ENCODE measurements around the gene PDILT.

Gene PDILT

DNA sequence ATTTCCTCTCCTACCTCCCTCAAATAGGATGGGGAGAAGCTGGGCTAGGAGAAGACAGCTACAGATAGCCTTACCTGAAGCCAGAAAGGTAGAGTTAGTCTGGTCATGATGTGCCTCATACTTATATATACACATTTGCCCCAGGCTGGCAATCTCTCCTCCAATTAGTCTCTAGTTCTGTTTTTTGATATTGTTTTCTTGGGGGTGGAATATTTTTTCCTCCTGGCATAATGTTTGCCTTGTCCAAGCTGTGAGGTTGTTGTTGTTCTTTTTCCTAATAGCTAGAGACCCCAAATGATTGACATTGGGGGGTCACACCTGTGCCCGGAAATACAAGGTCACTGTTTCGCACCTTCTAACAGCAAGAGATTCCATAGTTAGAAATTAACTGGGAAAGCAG, 51.9 kb downstream of the PDILT start, which contains the start of gene UMOD:
TSS of gene UMOD (minus strand) at position 101 of the 400 bp plus-strand sequence. CDS start 1,978 bp downstream, outside the sequence.
- Histone ChIP-seq H3K4me3 (ENCODE audit: low read length) (no peak within 1 kb of the TSS), H3K4me1 (ENCODE audit: control insufficient read depth, low read depth, low read length) (no peaks in the 10 kb centered on the region), H3K36me3 (ENCODE audit: control insufficient read depth, low read depth, low read length) (no peaks in the 10 kb centered on the region), H3K9ac (ENCODE audit: low read length) (no peak within 1 kb of the TSS), H3K9me3 (ENCODE audit: control insufficient read depth, low read depth, low read length) (no peaks in the 10 kb centered on the region), H3K27me3 (ENCODE audit: control insufficient read depth, insufficient read depth, low read length) (no peaks in the 10 kb centered on the region), H3K27ac (ENCODE audit: low read length) (no peak within 1 kb of the TSS)

DNA sequence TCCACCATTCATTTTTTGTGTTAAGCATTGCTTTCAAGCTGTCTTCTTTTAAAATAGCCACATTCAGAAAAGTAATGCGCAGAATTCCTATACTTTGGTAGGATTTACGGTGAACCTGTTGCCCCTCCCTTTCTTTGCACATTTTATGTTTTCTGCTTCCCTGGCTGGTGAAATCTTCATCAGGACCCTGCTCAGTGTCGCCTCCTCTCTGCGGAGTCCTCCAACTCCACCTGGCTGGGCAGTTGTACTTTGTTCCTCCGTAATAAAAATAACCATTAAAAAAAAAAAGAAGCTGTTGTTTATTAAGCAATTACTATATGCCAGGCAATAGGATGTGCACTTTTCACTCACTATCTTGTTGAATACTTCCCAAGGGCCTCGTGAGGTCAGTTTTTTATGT, 54.9 kb downstream of the PDILT start:
- H3K27me3 ChIP-seq (ENCODE audit: control insufficient read depth, insufficient read depth, low read length), result no peaks in the 10 kb centered on the region
- H3K36me3 ChIP-seq (ENCODE audit: control insufficient read depth, low read depth, low read length), result no peaks in the 10 kb centered on the region

DNA sequence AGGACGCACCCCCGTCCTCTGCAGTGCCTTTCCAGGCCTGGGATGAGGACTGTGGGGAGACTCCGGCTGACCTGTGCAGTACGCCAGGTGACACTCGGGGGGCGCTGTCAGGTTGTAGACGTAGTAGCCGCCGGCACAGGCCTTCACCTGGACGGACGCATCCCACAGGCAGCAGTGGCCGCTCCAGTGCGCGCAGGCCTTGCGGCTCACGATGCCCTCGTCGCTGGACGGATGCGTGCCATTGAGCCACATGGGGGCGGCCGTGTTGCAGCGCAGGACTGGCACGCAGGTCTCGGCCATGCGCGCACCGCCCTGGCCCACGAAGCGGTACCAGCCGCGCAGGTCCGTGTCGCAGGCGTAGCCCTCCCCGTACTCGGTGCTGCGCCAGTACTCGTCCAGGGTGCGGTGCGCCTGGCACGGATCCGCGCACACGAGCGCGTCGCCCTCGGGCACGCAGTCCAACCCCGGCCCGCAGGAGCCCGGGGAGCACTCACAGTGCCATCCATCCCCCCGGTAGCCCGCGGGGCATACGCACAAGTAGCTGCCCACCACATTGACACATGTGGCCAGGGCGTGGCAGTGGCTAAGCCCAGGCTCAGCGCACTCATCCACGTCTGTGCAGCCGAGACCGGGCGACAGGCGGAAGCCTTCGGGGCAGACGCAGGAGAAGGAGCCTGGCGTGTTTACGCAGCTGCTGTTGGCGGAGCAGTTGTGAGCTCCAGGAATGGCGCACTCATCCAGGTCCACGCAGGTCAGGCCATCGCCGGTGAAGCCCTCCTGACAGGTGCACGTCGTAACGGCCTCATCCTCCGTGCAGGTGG, 56.0 kb downstream of the PDILT start:
- Histone ChIP-seq H3K27me3 (ENCODE audit: control insufficient read depth, insufficient read depth, low read length) (no peaks in the 10 kb centered on the region), H3K36me3 (ENCODE audit: control insufficient read depth, low read depth, low read length) (no peaks in the 10 kb centered on the region), H3K4me3 (ENCODE audit: low read length) (no peak overlapping the region), H3K9me3 (ENCODE audit: control insufficient read depth, low read depth, low read length) (no peaks in the 10 kb centered on the region), H3K4me1 (ENCODE audit: control insufficient read depth, low read depth, low read length) (no peaks in the 10 kb centered on the region), H3K9ac (ENCODE audit: low read length) (no peak overlapping the region), H3K27ac (ENCODE audit: low read length) (no peak overlapping the region)

More for the DNA sequence above, 54.9 kb downstream of the PDILT start:
- H3K9me3 ChIP-seq (ENCODE audit: control insufficient read depth, low read depth, low read length), result no peaks in the 10 kb centered on the region
- no peak overlapping the region for H3K4me3 ChIP-seq (ENCODE audit: low read length)
- H3K4me1 ChIP-seq (ENCODE audit: control insufficient read depth, low read depth, low read length), result no peaks in the 10 kb centered on the region
- no peak overlapping the region for H3K9ac ChIP-seq (ENCODE audit: low read length)
- no peak overlapping the region for H3K27ac ChIP-seq (ENCODE audit: low read length)

DNA sequence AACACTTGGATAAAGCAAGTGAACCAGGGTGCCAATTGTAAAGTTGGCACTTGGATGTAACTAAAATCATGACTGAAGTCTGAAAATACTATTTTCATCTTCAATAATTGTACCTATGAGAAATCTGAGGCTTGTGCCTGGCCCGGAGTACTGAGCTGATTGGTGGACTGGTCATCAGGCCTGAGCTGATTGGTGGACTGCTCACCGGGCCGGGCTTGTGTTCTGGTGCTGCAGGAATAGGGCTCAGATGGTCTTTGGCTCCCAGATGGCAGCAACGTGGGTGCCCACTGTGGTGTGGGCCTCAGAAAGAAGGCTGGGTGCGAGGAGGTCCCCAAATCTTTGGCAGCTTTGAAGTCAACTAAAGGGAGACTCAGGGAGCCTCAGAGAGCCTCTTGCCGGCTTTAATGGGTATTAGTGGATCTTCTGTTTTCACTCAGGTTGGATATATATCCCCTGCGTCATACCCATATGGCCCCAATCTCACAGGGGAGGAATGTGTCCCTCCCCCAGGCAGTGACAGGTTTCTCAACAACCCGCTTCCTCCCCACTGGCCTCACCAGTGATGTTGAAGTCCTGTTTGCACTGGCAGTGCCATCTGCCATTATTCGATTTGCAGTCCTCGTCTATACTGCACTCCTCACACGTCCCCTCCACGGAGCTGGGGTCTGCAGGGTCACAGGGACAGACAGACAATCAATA, 56.7 kb downstream of the PDILT start:
- Histone ChIP-seq H3K4me3 (ENCODE audit: low read length) (no peak overlapping the region), H3K36me3 (ENCODE audit: control insufficient read depth, low read depth, low read length) (no peaks in the 10 kb centered on the region), H3K9me3 (ENCODE audit: control insufficient read depth, low read depth, low read length) (no peaks in the 10 kb centered on the region), H3K27me3 (ENCODE audit: control insufficient read depth, insufficient read depth, low read length) (no peaks in the 10 kb centered on the region), H3K4me1 (ENCODE audit: control insufficient read depth, low read depth, low read length) (no peaks in the 10 kb centered on the region), H3K27ac (ENCODE audit: low read length) (no peak overlapping the region), H3K9ac (ENCODE audit: low read length) (no peak overlapping the region)

DNA sequence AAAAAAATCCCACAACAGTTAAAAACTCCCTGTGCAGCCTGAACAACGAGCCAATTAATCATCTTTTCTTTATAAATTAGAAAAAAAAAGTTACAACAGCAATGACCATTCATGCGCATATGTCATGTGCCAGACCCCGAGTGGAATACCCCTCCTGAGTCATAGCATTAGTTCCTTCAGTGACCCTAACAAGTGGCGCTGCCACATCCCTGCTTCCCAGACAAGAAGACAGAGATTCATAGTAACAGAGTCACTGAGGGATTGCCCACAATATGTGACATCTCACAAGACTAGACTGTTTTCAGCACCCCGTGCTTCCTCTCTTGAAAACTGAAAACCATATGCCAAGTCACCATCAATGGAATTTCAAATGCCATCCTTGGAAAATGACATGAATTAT, 59.9 kb downstream of the PDILT start:
- Histone ChIP-seq H3K4me1 (ENCODE audit: control insufficient read depth, low read depth, low read length) (peaks cover under 1% of the 10 kb centered on the region), H3K27me3 (ENCODE audit: control insufficient read depth, insufficient read depth, low read length) (no peaks in the 10 kb centered on the region), H3K9ac (ENCODE audit: low read length) (no peak overlapping the region), H3K4me3 (ENCODE audit: low read length) (no peak overlapping the region), H3K9me3 (ENCODE audit: control insufficient read depth, low read depth, low read length) (no peaks in the 10 kb centered on the region), H3K27ac (ENCODE audit: low read length) (no peak overlapping the region), H3K36me3 (ENCODE audit: control insufficient read depth, low read depth, low read length) (no peaks in the 10 kb centered on the region)

DNA sequence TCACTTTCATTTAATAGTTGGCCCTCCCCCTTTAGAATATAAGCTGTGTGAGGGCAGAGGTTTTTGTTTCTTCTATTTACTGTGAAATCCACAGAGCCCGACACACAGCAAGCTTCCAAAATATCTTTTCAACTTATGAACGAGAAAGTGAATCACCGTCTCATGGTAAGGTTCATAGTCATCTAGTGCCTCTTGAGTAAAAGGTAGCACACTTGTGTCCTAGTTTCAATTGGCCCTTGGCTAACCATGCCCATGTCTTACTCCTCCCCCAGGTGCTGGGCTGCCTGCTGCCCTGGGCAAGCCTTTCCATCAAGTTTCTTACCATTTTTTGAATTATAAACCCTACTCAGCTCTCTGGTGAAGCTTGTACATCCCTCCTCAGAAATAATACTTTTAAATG, 64.8 kb downstream of the PDILT start:
- Histone ChIP-seq H3K36me3 (ENCODE audit: control insufficient read depth, low read depth, low read length) (no peaks in the 10 kb centered on the region), H3K27ac (ENCODE audit: low read length) (no peak overlapping the region), H3K4me3 (ENCODE audit: low read length) (no peak overlapping the region), H3K4me1 (ENCODE audit: control insufficient read depth, low read depth, low read length) (peaks cover 5% of the 10 kb centered on the region), H3K9ac (ENCODE audit: low read length) (no peak overlapping the region), H3K27me3 (ENCODE audit: control insufficient read depth, insufficient read depth, low read length) (no peaks in the 10 kb centered on the region), H3K9me3 (ENCODE audit: control insufficient read depth, low read depth, low read length) (no peaks in the 10 kb centered on the region)

DNA sequence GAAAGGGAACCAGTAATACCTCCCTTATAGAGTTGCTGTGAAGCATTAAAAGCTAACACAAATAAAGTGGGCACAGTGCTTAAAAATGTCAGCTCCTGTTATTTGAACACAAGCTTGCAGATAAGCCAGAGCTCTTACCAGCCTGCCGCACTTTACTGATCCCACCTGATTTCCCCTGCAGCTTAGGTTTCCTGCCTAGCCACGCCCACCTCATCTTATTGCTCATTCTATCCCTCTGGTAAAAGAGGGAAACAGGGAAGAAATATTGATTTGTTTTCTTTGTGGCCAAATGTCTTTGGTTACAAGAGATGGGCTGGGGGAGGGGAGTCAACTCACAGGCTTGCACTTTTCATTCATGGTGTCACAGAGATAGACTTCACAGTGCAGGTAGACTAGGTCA, 67.6 kb downstream of the PDILT start:
- Histone ChIP-seq H3K36me3 (ENCODE audit: control insufficient read depth, low read depth, low read length) (no peaks in the 10 kb centered on the region), H3K9ac (ENCODE audit: low read length) (no peak overlapping the region), H3K4me1 (ENCODE audit: control insufficient read depth, low read depth, low read length) (peaks cover 5% of the 10 kb centered on the region), H3K4me3 (ENCODE audit: low read length) (no peak overlapping the region), H3K27me3 (ENCODE audit: control insufficient read depth, insufficient read depth, low read length) (no peaks in the 10 kb centered on the region), H3K9me3 (ENCODE audit: control insufficient read depth, low read depth, low read length) (no peaks in the 10 kb centered on the region), H3K27ac (ENCODE audit: low read length) (no peak overlapping the region)

DNA sequence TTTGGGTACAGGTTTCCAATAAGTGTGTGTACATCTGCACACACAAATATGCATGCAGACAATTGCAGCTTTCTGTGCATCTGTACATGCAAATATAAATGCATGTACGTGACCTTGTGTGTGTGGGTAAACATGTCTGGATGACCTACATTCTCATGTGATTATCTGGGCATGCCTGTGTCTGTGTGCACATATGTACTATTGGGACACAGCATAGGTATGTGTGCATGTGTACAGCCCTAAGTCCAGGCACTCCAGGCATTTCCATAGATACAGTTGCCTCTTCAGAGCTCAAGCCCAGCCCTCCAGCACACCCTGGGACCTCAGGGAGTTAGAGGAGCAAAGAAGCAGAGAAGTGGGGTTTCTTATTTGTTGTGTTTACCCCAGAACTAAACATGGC, 70.1 kb downstream of the PDILT start:
- Histone ChIP-seq H3K4me3 (ENCODE audit: low read length) (no peak overlapping the region), H3K27ac (ENCODE audit: low read length) (no peak overlapping the region), H3K9me3 (ENCODE audit: control insufficient read depth, low read depth, low read length) (no peaks in the 10 kb centered on the region), H3K4me1 (ENCODE audit: control insufficient read depth, low read depth, low read length) (peaks cover 2% of the 10 kb centered on the region), H3K27me3 (ENCODE audit: control insufficient read depth, insufficient read depth, low read length) (no peaks in the 10 kb centered on the region), H3K36me3 (ENCODE audit: control insufficient read depth, low read depth, low read length) (no peaks in the 10 kb centered on the region), H3K9ac (ENCODE audit: low read length) (no peak overlapping the region)

DNA sequence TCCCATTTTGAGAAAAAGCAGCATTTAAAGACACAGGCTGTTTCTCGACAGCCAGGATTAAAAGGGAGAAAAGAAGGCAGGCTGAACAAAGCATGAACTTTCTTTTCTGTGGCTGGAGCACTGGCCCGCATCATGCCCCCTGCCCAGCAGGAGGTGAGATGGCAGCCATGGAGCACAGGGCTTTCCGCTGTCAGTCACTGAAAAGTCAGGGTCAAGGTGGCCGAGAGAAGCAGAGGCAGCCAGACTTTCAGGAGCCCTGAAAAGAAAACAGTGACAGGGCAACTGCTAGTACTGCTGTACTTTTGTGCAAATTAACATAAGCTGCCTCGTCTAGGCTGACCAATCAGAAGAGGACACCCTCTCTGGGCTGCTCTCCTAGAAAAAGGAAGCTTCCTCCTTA, 71.4 kb downstream of the PDILT start:
- Histone ChIP-seq H3K27me3 (ENCODE audit: control insufficient read depth, insufficient read depth, low read length) (no peaks in the 10 kb centered on the region), H3K9me3 (ENCODE audit: control insufficient read depth, low read depth, low read length) (no peaks in the 10 kb centered on the region), H3K4me3 (ENCODE audit: low read length) (no peak overlapping the region), H3K27ac (ENCODE audit: low read length) (no peak overlapping the region), H3K36me3 (ENCODE audit: control insufficient read depth, low read depth, low read length) (no peaks in the 10 kb centered on the region), H3K9ac (ENCODE audit: low read length) (no peak overlapping the region), H3K4me1 (ENCODE audit: control insufficient read depth, low read depth, low read length) (no peaks in the 10 kb centered on the region)

DNA sequence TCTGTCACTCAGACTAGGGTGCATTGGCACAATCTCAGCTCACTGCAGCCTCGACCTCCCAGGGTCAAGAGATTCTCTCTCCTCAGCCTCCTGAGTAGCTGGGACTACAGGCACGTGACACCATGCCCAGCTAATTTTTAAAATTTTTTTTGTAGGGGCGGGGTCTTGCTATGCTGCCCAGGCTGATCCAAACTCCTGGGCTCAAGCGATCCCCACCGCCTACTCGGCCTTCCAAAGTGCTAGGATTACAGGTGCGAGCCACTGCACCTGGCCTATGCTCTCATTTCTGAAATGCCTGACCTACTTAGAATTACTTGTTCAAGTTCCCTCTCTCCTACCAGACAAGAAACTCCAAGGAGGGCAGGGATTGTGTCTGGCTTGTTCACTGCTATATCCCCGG, 72.1 kb downstream of the PDILT start:
- Histone ChIP-seq H3K4me1 (ENCODE audit: control insufficient read depth, low read depth, low read length) (no peaks in the 10 kb centered on the region), H3K9me3 (ENCODE audit: control insufficient read depth, low read depth, low read length) (no peaks in the 10 kb centered on the region), H3K9ac (ENCODE audit: low read length) (no peak overlapping the region), H3K4me3 (ENCODE audit: low read length) (no peak overlapping the region), H3K27ac (ENCODE audit: low read length) (no peak overlapping the region), H3K27me3 (ENCODE audit: control insufficient read depth, insufficient read depth, low read length) (no peaks in the 10 kb centered on the region), H3K36me3 (ENCODE audit: control insufficient read depth, low read depth, low read length) (no peaks in the 10 kb centered on the region)

DNA sequence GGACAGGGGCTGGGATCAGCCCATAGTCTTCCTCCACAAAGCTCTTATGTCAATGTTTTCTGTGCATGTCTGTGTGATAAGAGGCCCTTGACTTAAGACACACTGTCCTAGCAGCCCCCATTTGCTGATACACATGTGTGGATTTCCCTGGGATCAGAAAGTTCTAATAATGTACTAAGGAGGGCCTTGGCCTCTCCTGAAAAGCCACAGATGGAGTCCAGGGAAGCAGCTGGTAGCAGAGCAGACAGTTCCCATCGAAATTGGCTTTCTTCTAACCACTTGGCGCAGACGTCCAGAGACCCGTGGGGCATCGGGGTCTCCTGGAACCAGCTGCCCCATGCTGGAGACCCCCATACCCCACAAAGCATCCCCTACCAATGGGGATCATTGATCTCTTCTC, 72.9 kb downstream of the PDILT start:
- H3K27me3 ChIP-seq (ENCODE audit: control insufficient read depth, insufficient read depth, low read length), result no peaks in the 10 kb centered on the region
- H3K9me3 ChIP-seq (ENCODE audit: control insufficient read depth, low read depth, low read length), result no peaks in the 10 kb centered on the region
- no peak overlapping the region for H3K27ac ChIP-seq (ENCODE audit: low read length)
- H3K36me3 ChIP-seq (ENCODE audit: control insufficient read depth, low read depth, low read length), result no peaks in the 10 kb centered on the region
- H3K4me3 ChIP-seq (ENCODE audit: low read length), result no peak overlapping the region
- H3K4me1 ChIP-seq (ENCODE audit: control insufficient read depth, low read depth, low read length), result no peaks in the 10 kb centered on the region
- H3K9ac ChIP-seq (ENCODE audit: low read length), result no peak overlapping the region

Data from iPS-18a (cell line).